Neural cell (in vitro differentiated cells): ENCODE measurements around the gene PTX4. TPM values are rescaled to one million over a fixed set of nuclear protein-coding genes. Genes with fewer than 3 reads are reported as not detected.

Experiments used
- H2AFZ ChIP-seq: fragments of 200-600, 300-800 bp; sonication (generic), shearing (Covaris generic); 2 replicates; pipeline ENCODE4 v1.6.0; 2014; ENCODE audit warnings: low read depth, mild to moderate bottlenecking, antibody characterized with exemption, low read length, moderate library complexity
- H3F3A ChIP-seq: fragments of 200-600 bp; shearing (Covaris generic); 2 replicates; pipeline ENCODE4 v1.6.1; 2016; ENCODE audit warnings: mild to moderate bottlenecking, moderate library complexity, mixed read lengths, antibody characterized with exemption, low read length; ENCODE audit not compliant: insufficient read depth, poor library complexity, severe bottlenecking
- H3K27ac ChIP-seq: fragments of 200-600, 300-800 bp; sonication (generic), shearing (Covaris generic); 2 replicates; pipeline ENCODE4 v1.5.1; 2014; ENCODE audit warnings: mild to moderate bottlenecking, low read length, moderate library complexity
- H3K27me3 ChIP-seq: fragments of 300-800, 200-600 bp; sonication (generic), shearing (Covaris generic); 2 replicates; pipeline ENCODE4 v1.6.0; 2014; ENCODE audit warnings: mild to moderate bottlenecking, low read depth, low read length, moderate library complexity; ENCODE audit not compliant: insufficient read depth
- H3K36me3 ChIP-seq: fragments of 300-800, 200-600 bp; sonication (generic), shearing (Covaris generic); 2 replicates; pipeline ENCODE4 v1.5.1; 2014; ENCODE audit warnings: mild to moderate bottlenecking, antibody characterized with exemption, low read length, moderate library complexity; ENCODE audit not compliant: insufficient read depth
- H3K4me2 ChIP-seq: fragments of 300-800, 200-600 bp; sonication (generic), shearing (Covaris generic); 2 replicates; pipeline ENCODE4 v1.6.0; 2014; ENCODE audit warnings: mild to moderate bottlenecking, low read length
- H3K4me3 ChIP-seq: fragments of 300-800, 200-600 bp; sonication (generic), shearing (Covaris generic); 2 replicates; pipeline ENCODE4 v1.5.1; 2014; ENCODE audit warnings: mild to moderate bottlenecking, low read length, moderate library complexity
- H3K79me2 ChIP-seq: fragments of 200-600 bp; shearing (Covaris generic); replicated peaks from 2 replicates; pipeline ENCODE4 v1.6.0; 2014; ENCODE audit warnings: mild to moderate bottlenecking, low read length, moderate library complexity; ENCODE audit not compliant: insufficient read depth
- H3K9ac ChIP-seq: fragments of 300-800, 200-600 bp; sonication (generic), shearing (Covaris generic); 2 replicates; pipeline ENCODE4 v1.6.1; 2016; ENCODE audit warnings: mild to moderate bottlenecking, low read length, mixed read lengths
- H3K9me2 ChIP-seq: fragments of 200-600 bp; shearing (Covaris generic); 2 replicates; pipeline ENCODE4 v1.6.1; 2016; ENCODE audit warnings: mild to moderate bottlenecking, low read length, mixed read lengths; ENCODE audit not compliant: insufficient read depth
- H3K9me3 ChIP-seq: fragments of 200-600, 300-800 bp; sonication (generic), shearing (Covaris generic); 2 replicates; pipeline ENCODE4 v1.6.1; 2016; ENCODE audit warnings: mild to moderate bottlenecking, mixed run types, low read length, moderate library complexity, mixed read lengths
- H4K20me1 ChIP-seq: fragments of 200-600 bp; shearing (Covaris generic); 2 replicates; pipeline ENCODE4 v1.6.1; 2016; ENCODE audit warnings: mild to moderate bottlenecking, mixed run types; ENCODE audit not compliant: insufficient read depth
- CTCF ChIP-seq: fragments of 450-650 bp; IDR thresholded peaks from 2 replicates; pipeline ENCODE4 v1.5.1; 2014; ENCODE audit warnings: antibody characterized with exemption, mild to moderate bottlenecking, moderate library complexity; ENCODE audit not compliant: poor library complexity, severe bottlenecking
- EP300 ChIP-seq: fragments of 450-650 bp; conservative IDR thresholded peaks from 2 replicates; pipeline ENCODE4 v1.6.1; 2014; ENCODE audit warnings: antibody characterized with exemption, mild to moderate bottlenecking, moderate library complexity; ENCODE audit not compliant: poor library complexity, severe bottlenecking
- EZH2 ChIP-seq: fragments of 200-600, 300-800 bp; shearing (Covaris generic), sonication (generic); IDR thresholded peaks from 2 replicates; pipeline ENCODE4 v1.6.1; 2014; ENCODE audit warnings: antibody characterized with exemption, low read length, borderline replicate concordance, mild to moderate bottlenecking; ENCODE audit not compliant: insufficient read depth, poor library complexity, severe bottlenecking
- MXI1 ChIP-seq: fragments of 450-650 bp; conservative IDR thresholded peaks from 2 replicates; pipeline ENCODE4 v1.6.1; 2014; ENCODE audit warnings: antibody characterized with exemption, mild to moderate bottlenecking; ENCODE audit not compliant: poor library complexity, severe bottlenecking
- POLR2AphosphoS5 ChIP-seq: IDR thresholded peaks from 2 replicates; pipeline ENCODE4 v1.6.1; 2012
- RAD21 ChIP-seq: fragments of 450-650 bp; conservative IDR thresholded peaks from 2 replicates; pipeline ENCODE4 v1.6.1; 2014; ENCODE audit warnings: antibody characterized with exemption, mild to moderate bottlenecking, moderate library complexity
- SMC3 ChIP-seq: fragments of 450-650 bp; conservative IDR thresholded peaks from 2 replicates; pipeline ENCODE4 v1.6.1; 2014; ENCODE audit warnings: antibody characterized with exemption, mild to moderate bottlenecking, moderate library complexity; ENCODE audit not compliant: poor library complexity
- TAF1 ChIP-seq: IDR thresholded peaks from 2 replicates; pipeline ENCODE4 v1.6.1; 2012; ENCODE audit warnings: low read depth
- polyA plus RNA-seq: library from polyadenylated mRNA; depleted of rRNA; stranded (reverse); fragments of >200 nt; gene quantifications from 2 replicates; pipeline ENCODE4 v1.2.3, GENCODE V29; 2014
- TF ChIP-seq, protein P1 (sequence below): IDR thresholded peaks from 2 replicates; pipeline ENCODE4 v1.6.1; 2012; ENCODE audit warnings: borderline replicate concordance

The PTX4 gene
- polyA plus RNA-seq, 1 donor from 2014 or later: not detected

GRCh38 chr16:1532081-1532760, 43.5 kb upstream of the PTX4 start:
- no peak for TF ChIP-seq EZH2
- TF ChIP-seq RAD21: no peak
- no peak for TF ChIP-seq TAF1
- TF ChIP-seq, protein P1, sequence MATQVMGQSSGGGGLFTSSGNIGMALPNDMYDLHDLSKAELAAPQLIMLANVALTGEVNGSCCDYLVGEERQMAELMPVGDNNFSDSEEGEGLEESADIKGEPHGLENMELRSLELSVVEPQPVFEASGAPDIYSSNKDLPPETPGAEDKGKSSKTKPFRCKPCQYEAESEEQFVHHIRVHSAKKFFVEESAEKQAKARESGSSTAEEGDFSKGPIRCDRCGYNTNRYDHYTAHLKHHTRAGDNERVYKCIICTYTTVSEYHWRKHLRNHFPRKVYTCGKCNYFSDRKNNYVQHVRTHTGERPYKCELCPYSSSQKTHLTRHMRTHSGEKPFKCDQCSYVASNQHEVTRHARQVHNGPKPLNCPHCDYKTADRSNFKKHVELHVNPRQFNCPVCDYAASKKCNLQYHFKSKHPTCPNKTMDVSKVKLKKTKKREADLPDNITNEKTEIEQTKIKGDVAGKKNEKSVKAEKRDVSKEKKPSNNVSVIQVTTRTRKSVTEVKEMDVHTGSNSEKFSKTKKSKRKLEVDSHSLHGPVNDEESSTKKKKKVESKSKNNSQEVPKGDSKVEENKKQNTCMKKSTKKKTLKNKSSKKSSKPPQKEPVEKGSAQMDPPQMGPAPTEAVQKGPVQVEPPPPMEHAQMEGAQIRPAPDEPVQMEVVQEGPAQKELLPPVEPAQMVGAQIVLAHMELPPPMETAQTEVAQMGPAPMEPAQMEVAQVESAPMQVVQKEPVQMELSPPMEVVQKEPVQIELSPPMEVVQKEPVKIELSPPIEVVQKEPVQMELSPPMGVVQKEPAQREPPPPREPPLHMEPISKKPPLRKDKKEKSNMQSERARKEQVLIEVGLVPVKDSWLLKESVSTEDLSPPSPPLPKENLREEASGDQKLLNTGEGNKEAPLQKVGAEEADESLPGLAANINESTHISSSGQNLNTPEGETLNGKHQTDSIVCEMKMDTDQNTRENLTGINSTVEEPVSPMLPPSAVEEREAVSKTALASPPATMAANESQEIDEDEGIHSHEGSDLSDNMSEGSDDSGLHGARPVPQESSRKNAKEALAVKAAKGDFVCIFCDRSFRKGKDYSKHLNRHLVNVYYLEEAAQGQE: no peak
- TF ChIP-seq SMC3: no peak
- Histone ChIP-seq H3K79me2 (no peaks in the 10 kb centered on the region), H3K9me3 (no peaks in the 10 kb centered on the region), H3K4me3 (no peak overlapping the region), H2AFZ (no peak overlapping the region), H3K36me3 (peaks cover 3% of the 10 kb centered on the region), H3K4me2 (no peak overlapping the region), H3K9ac (no peak overlapping the region), H3F3A (no peaks in the 10 kb centered on the region), H4K20me1 (no peaks in the 10 kb centered on the region), H3K27ac (no peak overlapping the region), H3K9me2 (no peaks in the 10 kb centered on the region), H3K27me3 (no peaks in the 10 kb centered on the region)

DNA sequence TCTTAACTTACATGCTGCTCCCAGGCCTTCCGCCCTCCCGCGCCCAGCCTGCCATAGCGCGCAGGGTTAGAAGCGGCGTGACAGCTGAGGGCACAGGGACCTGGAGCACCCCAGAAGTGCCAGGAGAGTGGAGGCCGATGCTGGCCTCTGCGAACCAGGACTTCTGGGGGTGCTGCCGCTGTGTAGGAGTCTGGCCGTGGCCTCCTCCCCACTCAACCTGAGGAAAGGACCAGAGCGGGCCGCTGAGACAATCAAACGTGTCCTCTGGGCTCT, 42.8 kb upstream of the PTX4 start:
- H3K9ac ChIP-seq: no peak overlapping the region
- H3F3A ChIP-seq: no peaks in the 10 kb centered on the region
- TF ChIP-seq EP300: no peak
- TF ChIP-seq SMC3: no peak
- TF ChIP-seq TAF1: no peak
- no peak for TF ChIP-seq CTCF
- TF ChIP-seq, protein P1: no peak
- TF ChIP-seq MXI1: no peak
- no peak for TF ChIP-seq RAD21
- no peak for TF ChIP-seq EZH2
- TF ChIP-seq POLR2AphosphoS5: no peak
- no peaks in the 10 kb centered on the region for H3K9me3 ChIP-seq
- no peaks in the 10 kb centered on the region for H3K27me3 ChIP-seq
- no peak overlapping the region for H3K27ac ChIP-seq
- no peak overlapping the region for H3K4me2 ChIP-seq
- no peak overlapping the region for H3K4me3 ChIP-seq
- no peaks in the 10 kb centered on the region for H3K79me2 ChIP-seq
- H3K9me2 ChIP-seq: no peaks in the 10 kb centered on the region
- H2AFZ ChIP-seq: no peak overlapping the region
- peaks cover 3% of the 10 kb centered on the region for H3K36me3 ChIP-seq
- H4K20me1 ChIP-seq: no peaks in the 10 kb centered on the region
